AG04450 (cell line): ENCODE measurements around the gene NEDD4L. TPM values are rescaled to one million over a fixed set of nuclear protein-coding genes. Genes with fewer than 3 reads are reported as not detected.
A peak's percentile ranks its signal among the peaks of the same experiment; 100 is the strongest.

Source experiments
- CTCF ChIA-PET: fragments of 300-600, 350-600 bp; formaldehyde crosslinking; extraction: SDS; loops from one replicate; lab custom pipeline; 2022; ENCODE audit warnings: antibody characterized with exemption, inconsistent platforms; lab: Charles Lee
- POLR2A ChIA-PET: fragments of 350-600 bp; formaldehyde crosslinking; extraction: SDS; loops from one replicate; lab custom pipeline; 2021; ENCODE audit warnings: antibody characterized with exemption, inconsistent platforms; lab: Yijun Ruan, JAX
- DNase-seq: peaks from one replicate; pipeline ENCODE4 v3.0.0-alpha.2; 2011; ENCODE audit warnings: low read depth, low spot score
- H3K27ac ChIP-seq: one replicate; pipeline ENCODE4 v1.5.1; 2012; ENCODE audit warnings: low read depth, low read length, control low read depth
- H3K27me3 ChIP-seq: one replicate; pipeline ENCODE4 v1.6.0; 2012; ENCODE audit warnings: low read length; ENCODE audit not compliant: control insufficient read depth, insufficient read depth
- H3K4me3 ChIP-seq: 2 replicates; pipeline ENCODE4 v1.5.1; 2011; ENCODE audit warnings: mild to moderate bottlenecking, low read depth, low read length, control low read depth
- H3K9me3 ChIP-seq: 2 replicates; pipeline ENCODE4 v1.5.1; 2012; ENCODE audit warnings: low read length; ENCODE audit not compliant: control insufficient read depth, insufficient read depth
- CTCF ChIP-seq: IDR thresholded peaks from 2 replicates; pipeline ENCODE4 v1.5.1; 2011; ENCODE audit warnings: low read depth, low read length, control low read depth, inconsistent platforms
- polyA plus RNA-seq: library from polyadenylated mRNA; depleted of rRNA; stranded (reverse); fragments of >200 nt; gene quantifications from 2 replicates; pipeline ENCODE4 v1.2.3, GENCODE V29; 2011

Gene NEDD4L
- polyA plus RNA-seq, 1 experiment = 15.0 TPM

- Histone ChIP-seq H3K4me3 (no peak overlapping the region), H3K9me3 (no peaks in the 10 kb centered on the region), H3K27ac (no peak overlapping the region), H3K27me3 (no peaks in the 10 kb centered on the region)
- no peak for TF ChIP-seq CTCF
- POLR2A ChIA-PET = no interaction called here
- CTCF ChIA-PET = no interaction called here
- no peak for DNase-seq
Measured at GRCh38 chr18:58234359-58234741, 190.3 kb downstream of the NEDD4L start.

- DNase-seq = no peak
- CTCF ChIA-PET = no interaction called here
- POLR2A ChIA-PET = no interaction called here
- H3K4me3 ChIP-seq = no peak overlapping the region
- H3K27ac ChIP-seq = no peak overlapping the region
- H3K27me3 ChIP-seq = no peaks in the 10 kb centered on the region
- no peaks in the 10 kb centered on the region for H3K9me3 ChIP-seq
- TF ChIP-seq CTCF = no peak
Measured at GRCh38 chr18:58235001-58235436, 191.0 kb downstream of the NEDD4L start.

GRCh38 chr18:58239879-58240278, 195.9 kb downstream of the NEDD4L start:
- H3K27me3 ChIP-seq = no peaks in the 10 kb centered on the region
- H3K9me3 ChIP-seq = no peaks in the 10 kb centered on the region
- POLR2A ChIA-PET = no interaction called here
- H3K27ac ChIP-seq = no peak overlapping the region
- TF ChIP-seq CTCF = no peak
- no peak overlapping the region for H3K4me3 ChIP-seq
- CTCF ChIA-PET = no interaction called here
- no peak for DNase-seq

GRCh38 chr18:58241026-58241679, 197.1 kb downstream of the NEDD4L start:
- TF ChIP-seq CTCF = no peak
- CTCF ChIA-PET = no interaction called here

GRCh38 chr18:58241877-58242276, 197.9 kb downstream of the NEDD4L start:
- POLR2A ChIA-PET = interaction anchor here (1.0 kb wide), 1 partner anchor 18 kb away, joined by 3 read pairs; no protein-coding TSS in a partner anchor
- TF ChIP-seq CTCF = no peak
- CTCF ChIA-PET = no interaction called here
- no peaks in the 10 kb centered on the region for H3K9me3 ChIP-seq
- peak; percentile 46 for DNase-seq
- no peak overlapping the region for H3K27ac ChIP-seq
- H3K27me3 ChIP-seq = no peaks in the 10 kb centered on the region
- H3K4me3 ChIP-seq = no peak overlapping the region

More at GRCh38 chr18:58241026-58241679, 197.1 kb downstream of the NEDD4L start:
- POLR2A ChIA-PET = interaction anchor here (1.0 kb wide), 1 partner anchor 17 kb away, joined by 3 read pairs; no protein-coding TSS in a partner anchor
- no peak overlapping the region for H3K4me3 ChIP-seq
- no peaks in the 10 kb centered on the region for H3K27me3 ChIP-seq
- no peaks in the 10 kb centered on the region for H3K9me3 ChIP-seq
- H3K27ac ChIP-seq = no peak overlapping the region
- no peak for DNase-seq
